NCI-H2107 (cell line): ENCODE data around the gene RIMBP2.
"Not testable (repeated sequence)": the region's sequence is repeated elsewhere in the genome, so short reads cannot be mapped to it uniquely, and the experiment has no call there.

ENCODE experiments used
- DNase-seq: peaks from one replicate; lab custom pipeline; 2025; lab: John Stamatoyannopoulos, UW

Gene RIMBP2

GRCh38 chr12:130715998-130716968 lies at the start of gene RIMBP2:
TSS of gene RIMBP2 (minus strand) at chr12:130716299. CDS start at chr12:130479013, 237,286 bp downstream.
- DNase-seq: peak; percentile 74

GRCh38 chr12:130765186-130765659 lies 49.1 kb upstream of the RIMBP2 start:
- no peak for DNase-seq

GRCh38 chr12:130764475-130765185 lies 48.5 kb upstream of the RIMBP2 start:
- no peak for DNase-seq

- DNase-seq: no peak
These were observed 48.0 kb upstream of the RIMBP2 start for GRCh38 chr12:130764073-130764472.

GRCh38 chr12:130762319-130762675 lies 46.2 kb upstream of the RIMBP2 start:
- DNase-seq: no peak

GRCh38 chr12:130761537-130762318 lies 45.6 kb upstream of the RIMBP2 start:
- DNase-seq: peak; percentile 53

GRCh38 chr12:130754234-130754901 lies 38.3 kb upstream of the RIMBP2 start:
- no peak for DNase-seq

GRCh38 chr12:130752692-130753230 lies 36.7 kb upstream of the RIMBP2 start:
- DNase-seq: peak; percentile 38

- not testable (repeated sequence) for DNase-seq
These were observed 35.9 kb upstream of the RIMBP2 start for GRCh38 chr12:130752037-130752436.

- DNase-seq: no peak
These were observed 32.7 kb upstream of the RIMBP2 start for GRCh38 chr12:130748786-130749185.

- DNase-seq: peak; percentile 64
These were observed 32.0 kb upstream of the RIMBP2 start for GRCh38 chr12:130747867-130748740.

GRCh38 chr12:130746546-130746945 lies 30.4 kb upstream of the RIMBP2 start:
- peak; percentile 21 for DNase-seq

- DNase-seq: no peak
These were observed 29.8 kb upstream of the RIMBP2 start for GRCh38 chr12:130745921-130746320.

- DNase-seq: no peak
These were observed 28.2 kb upstream of the RIMBP2 start for GRCh38 chr12:130744274-130744673.

- no peak for DNase-seq
These were observed 27.5 kb upstream of the RIMBP2 start for GRCh38 chr12:130743606-130744005.

GRCh38 chr12:130743176-130743575 lies 27.1 kb upstream of the RIMBP2 start:
- DNase-seq: no peak

GRCh38 chr12:130742716-130743115 lies 26.6 kb upstream of the RIMBP2 start:
- DNase-seq: no peak

- no peak for DNase-seq
These were observed 26.0 kb upstream of the RIMBP2 start for GRCh38 chr12:130742112-130742511.

GRCh38 chr12:130739571-130739970 lies 23.5 kb upstream of the RIMBP2 start:
- DNase-seq: no peak

GRCh38 chr12:130738403-130738802 lies 22.3 kb upstream of the RIMBP2 start:
- DNase-seq: not testable (repeated sequence)
